Adrenal gland (tissue), 12 donors: Measurements from ENCODE around the gene GPR132. TPM values are rescaled to one million over a fixed set of nuclear protein-coding genes. Genes with fewer than 3 reads are reported as not detected.
A peak's percentile ranks its signal among the peaks of the same experiment; 100 is the strongest.

Experiments
- DNase-seq, 7 donors: peaks; one replicate each; pipeline ENCODE4 v3.0.0-alpha.2; 2019 to 2020
- H3K27ac ChIP-seq, 5 donors: fragments of 200-600 bp; sonication (generic) in 4 of 5; 1 replicate in 3 of 5; 2 replicates in 2 of 5; pipeline versions ENCODE4 v1.5.1 to v1.8.0; 2016 to 2020; ENCODE audit warnings: mild to moderate bottlenecking in 1 of 5
- H3K27me3 ChIP-seq: fragments of 200-600 bp; 2 replicates; pipeline ENCODE4 v1.8.0; 2021
- H3K36me3 ChIP-seq, 2 donors: fragments of 200-600 bp; replicated peaks in 1 of 2; 1 replicate in 1 of 2; 2 replicates in 1 of 2; pipeline versions ENCODE4 v1.5.1 to v1.8.0; 2018 to 2022
- H3K4me1 ChIP-seq, 2 donors: fragments of 200-600 bp; replicated peaks in 1 of 2; 1 replicate in 1 of 2; 2 replicates in 1 of 2; pipeline versions ENCODE4 v1.5.1 to v1.8.0; 2018 to 2021
- H3K4me3 ChIP-seq, 4 donors: fragments of 200-600 bp; sonication (generic) in 3 of 4; one replicate each; pipeline ENCODE4 v1.5.1; 2016 to 2018
- H3K9me3 ChIP-seq, 3 donors: fragments of 200-600 bp; sonication (generic) in 1 of 3; replicated peaks in 1 of 3; 1 replicate in 2 of 3; 2 replicates in 1 of 3; pipeline versions ENCODE4 v1.5.1 to v1.8.0; 2016 to 2021
- POLR2A ChIP-seq, 2 donors: fragments of 450-650 bp; IDR thresholded peaks; one replicate each; pipeline ENCODE4 v1.6.1; 2017; ENCODE audit warnings: antibody characterized with exemption in 2 of 2, mild to moderate bottlenecking in 2 of 2, moderate library complexity in 1 of 2
- WGBS, 4 donors: extraction: QIAGEN DNeasy Blood & Tissue Kit in 2 of 4; methylation state at CpG; one replicate each; pipeline versions ENCODE4 v1.1.5 to v1.1.7; 2013 to 2017; 5-methylcytosine and 5-hydroxymethylcytosine counted together
- intact Hi-C, 2 donors: fragments of 100-400 bp; cut with DNase I; formaldehyde crosslinking; loops; one replicate each; pipeline versions ENCODE4 v1.14.1 to v1.15.0; 2022 to 2023
- polyA plus RNA-seq, 3 donors: library from polyadenylated mRNA; stranded (reverse); fragments of 200-250 nt in 2 of 3; fragments of 350-450 nt in 1 of 3; fragmentation: Illumina TruSeq in 1 of 3; extraction: RNeasy Lipid Tissue Mini Kit (QIAGEN cat#74804) in 1 of 3; gene quantifications; one replicate each; pipeline ENCODE4 v1.2.3, GENCODE V29; 2013 to 2014
- total RNA-seq, 9 donors: library from RNA; depleted of rRNA in 4 of 9; stranded (reverse); fragments of >200 nt in 4 of 9; fragments of 120-200 nt in 1 of 9; fragmentation: NEBNext Ultra II Directional in 1 of 9; extraction: Animal tissue kit (Norgen Biotek cat#: 25700) in 1 of 9; gene quantifications; one replicate each; pipeline versions ENCODE4 v1.1.0 to v1.2.4, GENCODE V29; 2013 to 2023
- TF ChIP-seq, protein P1 (sequence below), 6 experiments: fragments of 450-650 bp in 4 of 6; fragments of 200-600 bp in 2 of 6; sonication (generic) in 1 of 6; IDR thresholded peaks; 1 replicate in 5 of 6; 2 replicates in 1 of 6; pipeline versions ENCODE4 v1.5.1 to v1.8.0; 2016 to 2021; ENCODE audit warnings: antibody characterized with exemption in 6 of 6, mild to moderate bottlenecking in 2 of 6, moderate library complexity in 1 of 6
- donor health status: healthy with polysubstance abuse.
- donor health status: Bipolar disorder and iron deficiency.
- donor health status: DM: yes; HTN: yes; CAD: no.
- donor health status: DM: no; HTN: no; CAD: no.
- donor health status: DM: no; HTN: no; CAD: no.
- donor health status: DM: yes; HTN: yes; CAD: no.

GPR132 gene
- total and polyA plus RNA-seq, 12 donors = 0.17 to 11.7 (median 1.6) TPM

DNA sequence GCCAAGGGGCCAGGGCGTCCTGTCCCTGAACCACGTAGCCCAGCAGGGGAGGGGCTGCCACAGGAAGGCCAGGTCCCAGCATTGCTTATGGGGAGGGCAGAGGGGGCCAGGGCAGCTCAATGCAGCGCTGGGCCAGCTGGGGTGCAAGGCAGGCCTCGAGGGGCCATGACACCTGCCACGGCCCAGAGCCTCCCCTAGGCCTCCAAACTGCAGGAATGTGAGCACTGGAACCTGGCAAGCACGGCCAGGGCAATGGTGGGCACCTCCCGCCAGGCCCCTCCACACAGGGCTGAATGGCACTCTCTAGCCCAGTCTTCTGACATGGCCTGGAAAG is 32.5 kb upstream of the GPR132 start:
- intact Hi-C loops = no loop called here
- no peak for DNase-seq
- Histone ChIP-seq H3K4me1 (peaks cover under 1 to 9% of the 10 kb centered on the region in 2 donors), H3K27ac (no peak overlapping the region), H3K4me3 (no peak overlapping the region), H3K36me3 (no peaks in the 10 kb centered on the region), H3K9me3 (no peaks in the 10 kb centered on the region), H3K27me3 (peaks cover 8% of the 10 kb centered on the region)
- 72 to 92% (median 74%) methylated on average over 2 to 7 of the region's 7 CpGs for WGBS, 4 donors
- no peak for TF ChIP-seq POLR2A (IDR thresholded peaks at IDR 0.05)

DNA sequence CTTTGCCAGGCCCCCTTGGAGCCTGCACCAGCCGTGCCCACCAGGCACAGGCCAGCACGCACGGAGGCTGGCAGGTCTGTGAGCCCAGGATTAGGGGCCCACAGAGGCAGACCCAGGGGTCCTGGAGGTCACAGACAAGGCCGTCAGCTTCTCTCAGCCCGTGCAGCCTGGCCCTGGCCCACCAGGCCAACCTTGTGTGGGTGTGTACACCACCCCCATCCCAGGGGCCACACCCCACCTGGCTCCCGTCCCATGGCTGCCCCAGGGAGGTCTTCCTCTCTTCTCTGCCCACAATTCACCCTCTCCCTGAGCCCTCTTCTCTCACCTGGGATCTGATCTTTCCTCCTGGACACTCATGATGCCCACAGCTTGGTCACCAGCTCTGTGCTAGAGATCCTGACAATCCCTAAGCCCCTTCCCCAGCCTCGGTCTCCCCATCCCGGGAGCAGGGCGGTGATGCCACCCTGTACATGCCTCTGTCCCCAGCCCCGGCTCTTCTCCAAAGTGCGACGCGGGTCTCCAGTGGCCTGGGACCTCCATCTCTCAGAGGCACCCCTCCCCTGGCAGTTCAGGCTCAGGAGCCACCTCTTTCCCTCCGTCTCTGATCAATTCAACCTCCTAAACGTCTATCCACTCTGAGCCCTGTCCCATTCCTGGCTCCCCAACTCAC is 31.1 kb upstream of the GPR132 start:
- H3K36me3 ChIP-seq = no peaks in the 10 kb centered on the region
- no peak overlapping the region for H3K4me3 ChIP-seq
- 72 to 88% (median 82%) methylated on average over 12 to 15 of the region's 15 CpGs for WGBS, 4 donors
- no peaks in the 10 kb centered on the region for H3K9me3 ChIP-seq
- intact Hi-C loops = no loop called here
- no peak for DNase-seq
- no peaks in the 10 kb centered on the region for H3K27me3 ChIP-seq
- TF ChIP-seq, protein P1, sequence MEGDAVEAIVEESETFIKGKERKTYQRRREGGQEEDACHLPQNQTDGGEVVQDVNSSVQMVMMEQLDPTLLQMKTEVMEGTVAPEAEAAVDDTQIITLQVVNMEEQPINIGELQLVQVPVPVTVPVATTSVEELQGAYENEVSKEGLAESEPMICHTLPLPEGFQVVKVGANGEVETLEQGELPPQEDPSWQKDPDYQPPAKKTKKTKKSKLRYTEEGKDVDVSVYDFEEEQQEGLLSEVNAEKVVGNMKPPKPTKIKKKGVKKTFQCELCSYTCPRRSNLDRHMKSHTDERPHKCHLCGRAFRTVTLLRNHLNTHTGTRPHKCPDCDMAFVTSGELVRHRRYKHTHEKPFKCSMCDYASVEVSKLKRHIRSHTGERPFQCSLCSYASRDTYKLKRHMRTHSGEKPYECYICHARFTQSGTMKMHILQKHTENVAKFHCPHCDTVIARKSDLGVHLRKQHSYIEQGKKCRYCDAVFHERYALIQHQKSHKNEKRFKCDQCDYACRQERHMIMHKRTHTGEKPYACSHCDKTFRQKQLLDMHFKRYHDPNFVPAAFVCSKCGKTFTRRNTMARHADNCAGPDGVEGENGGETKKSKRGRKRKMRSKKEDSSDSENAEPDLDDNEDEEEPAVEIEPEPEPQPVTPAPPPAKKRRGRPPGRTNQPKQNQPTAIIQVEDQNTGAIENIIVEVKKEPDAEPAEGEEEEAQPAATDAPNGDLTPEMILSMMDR (IDR thresholded peaks at IDR 0.05) = no peak
- TF ChIP-seq POLR2A (IDR thresholded peaks at IDR 0.05) = no peak
- H3K27ac ChIP-seq = no peak overlapping the region
- H3K4me1 ChIP-seq = peaks cover 10 to 18% of the 10 kb centered on the region in 2 donors

DNA sequence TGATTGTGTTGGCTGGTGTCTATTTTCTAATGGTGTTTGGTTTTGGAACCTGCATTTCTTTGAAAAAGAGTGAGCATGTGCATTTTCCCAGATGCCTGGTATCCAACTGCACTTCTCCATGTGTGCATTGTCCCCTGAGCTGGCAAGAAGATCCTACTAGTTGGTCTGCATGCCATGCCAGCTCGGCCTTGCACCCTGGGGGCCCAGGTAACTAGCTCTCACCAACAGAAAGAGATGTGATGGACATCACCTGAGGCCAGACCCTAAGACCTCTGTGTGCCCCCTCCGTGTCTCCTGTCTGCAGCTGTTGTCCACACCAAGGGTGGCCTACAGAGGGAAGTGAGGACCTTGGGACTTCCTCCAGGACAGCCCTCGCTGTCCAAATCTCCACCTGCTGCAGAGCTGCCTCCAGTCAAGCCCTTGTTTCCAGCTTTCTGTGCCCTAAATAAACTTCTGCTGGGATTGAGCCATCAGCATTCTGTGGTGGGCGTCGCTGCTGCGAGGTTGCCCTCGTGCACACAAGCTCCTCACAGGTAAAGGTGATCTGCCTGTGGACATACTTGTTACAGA is 30.1 kb upstream of the GPR132 start:
- no peak overlapping the region for H3K27ac ChIP-seq
- intact Hi-C loops = no loop called here
- no peak overlapping the region for H3K4me3 ChIP-seq
- peaks cover 10 to 19% of the 10 kb centered on the region in 2 donors for H3K4me1 ChIP-seq
- no peaks in the 10 kb centered on the region for H3K27me3 ChIP-seq
- WGBS, 4 donors = 88 to 95% (median 93%) methylated on average over 5 to 7 of the region's 7 CpGs
- H3K36me3 ChIP-seq = no peaks in the 10 kb centered on the region
- TF ChIP-seq POLR2A (IDR thresholded peaks at IDR 0.05) = no peak
- TF ChIP-seq, protein P1 (IDR thresholded peaks at IDR 0.05) = no peak
- no peaks in the 10 kb centered on the region for H3K9me3 ChIP-seq
- DNase-seq = peak in 1 of 7 donors; percentile 2

DNA sequence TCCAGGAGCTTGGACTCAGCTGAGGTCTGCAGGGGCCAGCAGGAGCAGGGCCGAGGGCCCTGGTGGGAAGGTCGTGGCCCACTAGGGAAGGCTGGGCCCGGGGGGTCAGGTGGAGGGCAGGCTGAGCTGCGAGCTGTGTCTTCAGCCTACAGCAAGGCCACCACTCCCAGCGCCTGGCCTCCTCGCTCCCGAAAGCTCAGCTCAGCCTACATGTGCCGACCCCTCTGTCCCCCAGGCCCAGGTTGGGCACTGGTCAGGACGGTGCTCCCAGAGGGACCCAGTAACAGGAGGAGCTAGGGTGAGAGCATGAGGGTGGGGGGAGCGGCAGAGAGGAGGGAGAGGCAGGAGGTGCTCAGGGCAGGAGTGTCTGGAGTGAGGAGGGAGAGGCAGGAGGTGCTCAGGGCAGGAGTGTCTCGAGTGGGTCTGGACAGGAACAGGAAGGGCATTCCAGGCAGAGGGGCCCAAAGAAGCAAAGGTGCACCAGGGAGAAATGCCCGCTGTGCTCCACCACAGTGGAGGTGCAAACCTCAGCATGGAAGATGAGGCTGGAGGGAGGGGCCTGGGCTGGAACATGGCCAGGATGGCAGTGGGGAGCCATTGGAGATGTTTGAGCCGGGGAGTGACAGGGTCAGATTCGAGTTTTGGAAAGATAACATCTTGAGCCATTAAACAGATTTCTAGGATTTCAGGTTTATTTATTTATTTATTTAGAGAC is 29.1 kb upstream of the GPR132 start:
- Histone ChIP-seq H3K27me3 (no peaks in the 10 kb centered on the region), H3K4me1 (peaks cover 10 to 19% of the 10 kb centered on the region in 2 donors), H3K36me3 (no peaks in the 10 kb centered on the region), H3K27ac (peak overlapping the region in 1 of 5 donors; percentile 93), H3K9me3 (no peaks in the 10 kb centered on the region), H3K4me3 (peak overlapping the region in 2 of 4 donors; percentile 24 to 94)
- TF ChIP-seq POLR2A (IDR thresholded peaks at IDR 0.05) = no peak
- TF ChIP-seq, protein P1 (IDR thresholded peaks at IDR 0.05) = no peak
- DNase-seq = no peak
- 60 to 72% (median 63%) methylated on average over 7 to 14 of the region's 14 CpGs for WGBS, 4 donors
- intact Hi-C loops = loop anchor here in 1 of 2 donors (5.0 kb wide), 1 partner anchor 253 kb away; no protein-coding TSS in a partner anchor
